ENCODE results near the gene C11orf16. TPM values are rescaled to one million over a fixed set of nuclear protein-coding genes. Genes with fewer than 3 reads are reported as not detected.

C11orf16 gene
- total and polyA plus RNA-seq, 9 of the 15 experiments (the other 6 are each of a cell fraction or from before 2014, with no cell fraction given): not detected

DNA sequence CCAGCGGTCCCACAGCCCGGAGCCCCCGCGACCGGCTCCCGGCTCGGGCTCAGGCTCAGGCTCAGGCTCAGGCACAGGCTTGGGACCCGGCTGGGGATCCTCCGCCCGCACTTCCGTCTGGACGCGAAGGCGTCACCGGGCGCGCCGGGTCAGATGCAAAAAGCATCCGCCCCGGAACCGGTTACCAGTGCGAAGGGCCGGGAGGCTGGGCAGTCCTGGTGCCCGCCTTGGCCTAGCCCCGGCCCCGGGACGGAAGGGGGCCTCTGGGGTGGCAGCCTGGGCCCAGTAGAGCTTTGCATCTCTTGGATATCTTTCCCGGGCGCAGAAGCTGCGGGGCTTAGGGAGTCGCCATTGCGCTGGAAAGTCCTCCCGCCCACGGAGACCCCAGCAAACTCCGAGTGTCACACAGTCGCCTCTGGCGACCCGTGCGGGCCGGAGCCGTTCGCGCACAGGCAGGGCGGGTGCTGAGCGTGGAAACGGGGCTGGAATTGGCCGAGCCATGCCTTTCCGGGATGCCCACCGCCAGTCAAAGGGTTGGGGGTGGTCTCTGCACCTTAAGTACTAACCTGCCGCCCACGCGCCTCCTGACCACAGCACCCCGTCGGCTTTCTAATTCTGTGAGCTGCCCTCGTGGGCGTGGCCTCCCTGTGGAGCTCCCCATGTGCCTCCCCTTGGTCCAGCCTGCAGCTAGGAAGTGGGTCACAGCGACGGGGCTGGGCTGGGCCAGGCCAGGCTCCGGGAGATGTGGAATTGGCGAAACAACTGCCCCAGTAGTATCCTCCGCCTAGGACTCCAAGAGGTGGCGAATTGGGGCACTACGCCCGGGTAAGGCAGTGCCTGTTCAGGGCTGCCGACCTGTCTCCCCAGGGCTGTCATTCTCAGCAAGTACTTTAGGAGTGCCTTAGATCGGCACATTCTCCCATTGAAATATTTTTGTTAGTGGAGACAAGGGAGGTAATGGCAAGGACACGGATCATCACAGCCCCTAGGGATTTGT, 31.9 kb upstream of the C11orf16 start, which contains the start of gene TMEM9B:
TSS of gene TMEM9B (minus strand) at position 119 of the 997 bp plus-strand sequence. CDS start 129 bp downstream, outside the sequence.
- no peaks in the 10 kb centered on the region for H4K20me1 ChIP-seq (replicated peaks; ENCODE audit: control insufficient read depth, insufficient read depth, low read length)
- H3K27ac ChIP-seq (ENCODE audit: extremely low read depth, low read depth, low read length): peak within 1 kb of the TSS; percentile 93
- H3K36me3 ChIP-seq (ENCODE audit: control insufficient read depth, insufficient read depth, low read length): peaks cover 4% of the 10 kb centered on the region; the same call in 1 of the 3 replicates
- intact Hi-C loops (cut with micrococcal nuclease) (loop anchor here (5.0 kb wide), 1 partner anchor 38 kb away; the partner anchor contains the start of gene NRIP3), in situ Hi-C loops (cut with MboI) (no loop called here)
- peak within 1 kb of the TSS; percentile 93 for H3K4me2 ChIP-seq (ENCODE audit: insufficient read depth, low read length)
- H3K9me1 ChIP-seq (ENCODE audit: control insufficient read depth, insufficient read depth, low read length): no peaks in the 10 kb centered on the region
- ATAC-seq (peak; percentile 92), FAIRE-seq (peak; percentile 88), DNase-seq (ENCODE audit: extremely low read depth in 1 of 4, low spot score in 3 of 4) (peak; percentile 83 to 92 (median 86))
- peak within 1 kb of the TSS; percentile 99 for H2AFZ ChIP-seq (ENCODE audit: low read depth, low read length)
- 2% methylated on average over 58 of the region's 67 CpGs for WGBS (ENCODE audit: insufficient coverage, low coverage, missing lambda C conversion rate)
- BruUV-seq (replicated peaks): TSS peak; percentile 90
- H3K79me2 ChIP-seq (ENCODE audit: control insufficient read depth, insufficient read depth, low read length): peaks cover 44% of the 10 kb centered on the region
- peak within 1 kb of the TSS; percentile 88 to 93 for H3K9ac ChIP-seq (ENCODE audit: insufficient read depth in 1 of 2, low read depth in 2 of 2, low read length in 2 of 2)
- H3K27me3 ChIP-seq (ENCODE audit: control insufficient read depth in 2 of 2, insufficient read depth in 2 of 2, low read length in 2 of 2): no peaks in the 10 kb centered on the region
- ChIA-PET POLR2A (interaction anchor here (0.6 to 2.4 kb wide), 6 partner anchors 24 to 882 kb away, joined by 3 to 12 read pairs (median 3); no protein-coding TSS in a partner anchor), CTCF (ENCODE audit: low intra/inter-chr PET ratio) (no interaction called here)
- peaks cover 13 to 22% of the 10 kb centered on the region in 2 experiments; a peak in 4 of 5 replicates for H3K4me1 ChIP-seq (replicated peaks in 1 of 2; ENCODE audit: control insufficient read depth in 2 of 2, insufficient read depth in 2 of 2, low read length in 2 of 2)
- no peaks in the 10 kb centered on the region for H3K9me3 ChIP-seq (replicated peaks; ENCODE audit: control insufficient read depth, insufficient read depth, low read depth, low read length)
- peak within 1 kb of the TSS; percentile 96 for H3K4me3 ChIP-seq
- TF ChIP-seq FOXK2 (conservative IDR thresholded peaks at IDR 0.05 in 1 of 2, IDR thresholded peaks at IDR 0.05 in 1 of 2; ENCODE audit: low read depth in 2 of 2): peak; percentile 52 to 55; a peak in 2 of 4 replicates
- 0 out of 2 replicates have a peak, but pooled peaks have one; percentile 29 for TF ChIP-seq NFATC3 (IDR thresholded peaks at IDR 0.05)
- peak; percentile 96 for TF ChIP-seq PHF20 (IDR thresholded peaks at IDR 0.05; ENCODE audit: partially characterized antibody)
- TF ChIP-seq, protein P1, sequence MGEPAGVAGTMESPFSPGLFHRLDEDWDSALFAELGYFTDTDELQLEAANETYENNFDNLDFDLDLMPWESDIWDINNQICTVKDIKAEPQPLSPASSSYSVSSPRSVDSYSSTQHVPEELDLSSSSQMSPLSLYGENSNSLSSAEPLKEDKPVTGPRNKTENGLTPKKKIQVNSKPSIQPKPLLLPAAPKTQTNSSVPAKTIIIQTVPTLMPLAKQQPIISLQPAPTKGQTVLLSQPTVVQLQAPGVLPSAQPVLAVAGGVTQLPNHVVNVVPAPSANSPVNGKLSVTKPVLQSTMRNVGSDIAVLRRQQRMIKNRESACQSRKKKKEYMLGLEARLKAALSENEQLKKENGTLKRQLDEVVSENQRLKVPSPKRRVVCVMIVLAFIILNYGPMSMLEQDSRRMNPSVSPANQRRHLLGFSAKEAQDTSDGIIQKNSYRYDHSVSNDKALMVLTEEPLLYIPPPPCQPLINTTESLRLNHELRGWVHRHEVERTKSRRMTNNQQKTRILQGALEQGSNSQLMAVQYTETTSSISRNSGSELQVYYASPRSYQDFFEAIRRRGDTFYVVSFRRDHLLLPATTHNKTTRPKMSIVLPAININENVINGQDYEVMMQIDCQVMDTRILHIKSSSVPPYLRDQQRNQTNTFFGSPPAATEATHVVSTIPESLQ (CRISPR knock-in tag; IDR thresholded peaks at IDR 0.05): peak; percentile 92; the same call in 1 of the 2 replicates
- 0 out of 4 replicates have a peak, but pooled peaks of 1 of the 2 experiments have one; percentile 26 for TF ChIP-seq SRF (CRISPR knock-in tag; IDR thresholded peaks at IDR 0.05)
- TF ChIP-seq CREB1 (IDR thresholded peaks at IDR 0.05): peak; percentile 97
- peak; percentile 95 for TF ChIP-seq CREB1 (CRISPR knock-in tag; IDR thresholded peaks at IDR 0.05)
- TF ChIP-seq SIN3B (IDR thresholded peaks at IDR 0.05; ENCODE audit: low read depth): peak; percentile 94
- TF ChIP-seq FOXM1 (IDR thresholded peaks at IDR 0.05; ENCODE audit: low read depth): no peak
- peak; percentile 92 for TF ChIP-seq FOXM1 (CRISPR knock-in tag; IDR thresholded peaks at IDR 0.05; ENCODE audit: low read depth)
- TF ChIP-seq, protein P2, sequence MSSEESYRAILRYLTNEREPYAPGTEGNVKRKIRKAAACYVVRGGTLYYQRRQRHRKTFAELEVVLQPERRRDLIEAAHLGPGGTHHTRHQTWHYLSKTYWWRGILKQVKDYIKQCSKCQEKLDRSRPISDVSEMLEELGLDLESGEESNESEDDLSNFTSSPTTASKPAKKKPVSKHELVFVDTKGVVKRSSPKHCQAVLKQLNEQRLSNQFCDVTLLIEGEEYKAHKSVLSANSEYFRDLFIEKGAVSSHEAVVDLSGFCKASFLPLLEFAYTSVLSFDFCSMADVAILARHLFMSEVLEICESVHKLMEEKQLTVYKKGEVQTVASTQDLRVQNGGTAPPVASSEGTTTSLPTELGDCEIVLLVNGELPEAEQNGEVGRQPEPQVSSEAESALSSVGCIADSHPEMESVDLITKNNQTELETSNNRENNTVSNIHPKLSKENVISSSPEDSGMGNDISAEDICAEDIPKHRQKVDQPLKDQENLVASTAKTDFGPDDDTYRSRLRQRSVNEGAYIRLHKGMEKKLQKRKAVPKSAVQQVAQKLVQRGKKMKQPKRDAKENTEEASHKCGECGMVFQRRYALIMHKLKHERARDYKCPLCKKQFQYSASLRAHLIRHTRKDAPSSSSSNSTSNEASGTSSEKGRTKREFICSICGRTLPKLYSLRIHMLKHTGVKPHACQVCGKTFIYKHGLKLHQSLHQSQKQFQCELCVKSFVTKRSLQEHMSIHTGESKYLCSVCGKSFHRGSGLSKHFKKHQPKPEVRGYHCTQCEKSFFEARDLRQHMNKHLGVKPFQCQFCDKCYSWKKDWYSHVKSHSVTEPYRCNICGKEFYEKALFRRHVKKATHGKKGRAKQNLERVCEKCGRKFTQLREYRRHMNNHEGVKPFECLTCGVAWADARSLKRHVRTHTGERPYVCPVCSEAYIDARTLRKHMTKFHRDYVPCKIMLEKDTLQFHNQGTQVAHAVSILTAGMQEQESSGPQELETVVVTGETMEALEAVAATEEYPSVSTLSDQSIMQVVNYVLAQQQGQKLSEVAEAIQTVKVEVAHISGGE (CRISPR knock-in tag; IDR thresholded peaks at IDR 0.05): peak in 2 of 3 experiments; percentile 72 to 94; a peak in 4 of 6 replicates
- no peak; the same call in 1 of the 2 replicates for TF ChIP-seq GATAD2B (IDR thresholded peaks at IDR 0.05; ENCODE audit: borderline replicate concordance)
- peak; percentile 66 for TF ChIP-seq MXI1 (IDR thresholded peaks at IDR 0.05; ENCODE audit: low read depth, low read length)
- peak; percentile 73; the same call in 1 of the 2 replicates for TF ChIP-seq CBFB (CRISPR knock-in tag; IDR thresholded peaks at IDR 0.05)
- TF ChIP-seq DACH1 (IDR thresholded peaks at IDR 0.05; ENCODE audit: partially characterized antibody): peak; percentile 1

All from K562 (cell line).